Liver (tissue), 9 donors: ENCODE results near the gene RER1. TPM values are rescaled to one million over a fixed set of nuclear protein-coding genes. Genes with fewer than 3 reads are reported as not detected.
A peak's percentile ranks its signal among the peaks of the same experiment; 100 is the strongest.

Source experiments
- DNase-seq: peaks from one replicate; pipeline ENCODE4 v3.0.0-alpha.2; 2017; ENCODE audit warnings: low spot score
- H3K27ac ChIP-seq, 2 donors: one replicate each; pipeline ENCODE4 v1.7.0; 2013; ENCODE audit warnings: inconsistent platforms in 2 of 2, low read length in 2 of 2, control low read depth in 1 of 2, low read depth in 1 of 2, mild to moderate bottlenecking in 1 of 2
- H3K27me3 ChIP-seq, 4 donors: one replicate each; pipeline versions ENCODE4 v1.6.1 to v1.7.0; 2013; ENCODE audit warnings: low read length in 3 of 4, inconsistent platforms in 1 of 4, mild to moderate bottlenecking in 1 of 4, moderate library complexity in 1 of 4; ENCODE audit not compliant: control insufficient read depth in 4 of 4, insufficient read depth in 4 of 4
- H3K36me3 ChIP-seq, 4 donors: one replicate each; pipeline versions ENCODE4 v1.6.1 to v1.7.0; 2013; ENCODE audit warnings: low read length in 3 of 4, mild to moderate bottlenecking in 3 of 4, low read depth in 1 of 4, moderate library complexity in 1 of 4; ENCODE audit not compliant: control insufficient read depth in 4 of 4, insufficient read depth in 3 of 4
- H3K4me1 ChIP-seq, 4 donors: one replicate each; pipeline versions ENCODE4 v1.6.1 to v1.7.0; 2013; ENCODE audit warnings: low read length in 3 of 4, mild to moderate bottlenecking in 3 of 4, moderate library complexity in 1 of 4; ENCODE audit not compliant: control insufficient read depth in 4 of 4, insufficient read depth in 4 of 4
- H3K4me3 ChIP-seq, 3 donors: one replicate each; pipeline versions ENCODE4 v1.6.1 to v1.7.0; 2013; ENCODE audit warnings: low read length in 3 of 3, control low read depth in 1 of 3, low read depth in 1 of 3, mild to moderate bottlenecking in 1 of 3
- H3K9ac ChIP-seq, 2 donors: one replicate each; pipeline ENCODE4 v1.7.0; 2013; ENCODE audit warnings: low read length in 2 of 2, mild to moderate bottlenecking in 2 of 2, moderate library complexity in 2 of 2, control low read depth in 1 of 2, low read depth in 1 of 2
- H3K9me3 ChIP-seq, 4 donors: one replicate each; pipeline versions ENCODE4 v1.6.1 to v1.7.0; 2013; ENCODE audit warnings: low read length in 3 of 4; ENCODE audit not compliant: control insufficient read depth in 4 of 4
- FOXA1 ChIP-seq: IDR thresholded peaks from 2 replicates; pipeline ENCODE4 v1.6.1; 2016; ENCODE audit warnings: antibody characterized with exemption
- FOXA2 ChIP-seq: IDR thresholded peaks from 2 replicates; pipeline ENCODE4 v1.6.1; 2016; ENCODE audit warnings: antibody characterized with exemption
- GABPA ChIP-seq, 2 donors: IDR thresholded peaks in 1 of 2; conservative IDR thresholded peaks in 1 of 2; 2 replicates each; pipeline ENCODE4 v1.6.1; 2016; ENCODE audit warnings: antibody characterized with exemption in 2 of 2, mild to moderate bottlenecking in 1 of 2, moderate library complexity in 1 of 2
- HNF4A ChIP-seq, 2 donors: conservative IDR thresholded peaks; 2 replicates each; pipeline ENCODE4 v1.6.1; 2016; ENCODE audit warnings: antibody characterized with exemption in 2 of 2, mild to moderate bottlenecking in 2 of 2
- HNF4G ChIP-seq: IDR thresholded peaks from 2 replicates; pipeline ENCODE4 v1.6.1; 2016; ENCODE audit warnings: antibody characterized with exemption
- JUND ChIP-seq, 2 donors: IDR thresholded peaks; 2 replicates each; pipeline ENCODE4 v1.6.1; 2016; ENCODE audit warnings: antibody characterized with exemption in 2 of 2
- RAD21 ChIP-seq, 2 donors: IDR thresholded peaks; 2 replicates each; pipeline ENCODE4 v1.6.1; 2016; ENCODE audit warnings: antibody characterized with exemption in 2 of 2, mild to moderate bottlenecking in 2 of 2
- RXRA ChIP-seq, 2 donors: IDR thresholded peaks; 2 replicates each; pipeline ENCODE4 v1.6.1; 2017 to 2018; ENCODE audit warnings: antibody characterized with exemption in 2 of 2, mild to moderate bottlenecking in 1 of 2
- SP1 ChIP-seq: IDR thresholded peaks from 2 replicates; pipeline ENCODE4 v1.6.1; 2018; ENCODE audit warnings: antibody characterized with exemption, mild to moderate bottlenecking
- TAF1 ChIP-seq: conservative IDR thresholded peaks from 2 replicates; pipeline ENCODE4 v1.6.1; 2016; ENCODE audit warnings: antibody characterized with exemption, mild to moderate bottlenecking
- YY1 ChIP-seq: IDR thresholded peaks from 2 replicates; pipeline ENCODE4 v1.6.1; 2016; ENCODE audit warnings: antibody characterized with exemption, mild to moderate bottlenecking
- WGBS: extraction: QIAGEN DNeasy Blood & Tissue Kit; methylation state at CpG from one replicate; pipeline ENCODE4 v1.1.7; 2013; 5-methylcytosine and 5-hydroxymethylcytosine counted together
- polyA plus RNA-seq, 2 donors: library from polyadenylated mRNA; stranded (reverse) in 1 of 2; unstranded in 1 of 2; fragments of 200-250 nt in 1 of 2; fragments of >200 nt in 1 of 2; fragmentation: Nextera tagmentation in 1 of 2; extraction: Ambion mirVana in 1 of 2; gene quantifications; one replicate each; pipeline versions ENCODE4 v1.2.1 to v1.2.3, GENCODE V29; 2013 to 2015
- total RNA-seq, 2 donors: library from RNA; depleted of rRNA; stranded (reverse); fragments of >200 nt; gene quantifications; one replicate each; pipeline ENCODE4 v1.2.3, GENCODE V29; 2014
- TF ChIP-seq, protein P1 (sequence below): fragments of 150-350 bp; IDR thresholded peaks from 2 replicates; pipeline ENCODE4 v1.5.1; 2017; ENCODE audit warnings: improper control_type of control experiment, low read depth, low read length; ENCODE audit not compliant: missing input control
- TF ChIP-seq, protein P2 (sequence below): IDR thresholded peaks from 2 replicates; pipeline ENCODE4 v1.6.1; 2016; ENCODE audit warnings: antibody characterized with exemption, mild to moderate bottlenecking
- TF ChIP-seq, protein P3 (sequence below): IDR thresholded peaks from 2 replicates; pipeline ENCODE4 v1.6.1; 2016; ENCODE audit warnings: antibody characterized with exemption
- TF ChIP-seq, protein P4 (sequence below): IDR thresholded peaks from 2 replicates; pipeline ENCODE4 v1.6.1; 2016; ENCODE audit warnings: antibody characterized with exemption
- donor health status: healthy.
- donor health status: healthy.
- donor health status: healthy.
- donor health status: healthy.
- donor health status: healthy.

RER1 gene
- total and polyA plus RNA-seq, 4 donors: 43.5 to 142 (median 89.7) TPM

DNA sequence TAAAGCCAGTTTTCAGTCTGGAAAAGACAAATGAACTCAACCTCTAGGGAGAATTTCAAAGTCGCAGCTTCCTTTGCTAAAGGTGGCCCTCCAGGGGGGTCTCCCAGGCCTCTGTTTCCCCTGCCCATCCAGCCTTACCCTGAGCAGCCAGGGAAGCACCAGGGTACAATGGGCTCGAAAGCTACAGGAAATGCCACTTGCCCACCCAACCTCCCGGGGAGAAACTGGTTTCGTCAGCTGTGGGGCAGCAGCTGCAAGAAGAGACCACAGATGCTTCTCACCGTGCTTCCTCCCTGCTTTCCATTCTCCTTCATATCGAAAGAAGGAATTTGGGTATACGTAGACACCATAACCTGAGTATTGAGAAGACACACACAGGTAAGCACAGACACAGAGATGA, 2.0 kb upstream of the RER1 start:
- TF ChIP-seq HNF4A (conservative IDR thresholded peaks at IDR 0.05): no peak
- TF ChIP-seq, protein P1, sequence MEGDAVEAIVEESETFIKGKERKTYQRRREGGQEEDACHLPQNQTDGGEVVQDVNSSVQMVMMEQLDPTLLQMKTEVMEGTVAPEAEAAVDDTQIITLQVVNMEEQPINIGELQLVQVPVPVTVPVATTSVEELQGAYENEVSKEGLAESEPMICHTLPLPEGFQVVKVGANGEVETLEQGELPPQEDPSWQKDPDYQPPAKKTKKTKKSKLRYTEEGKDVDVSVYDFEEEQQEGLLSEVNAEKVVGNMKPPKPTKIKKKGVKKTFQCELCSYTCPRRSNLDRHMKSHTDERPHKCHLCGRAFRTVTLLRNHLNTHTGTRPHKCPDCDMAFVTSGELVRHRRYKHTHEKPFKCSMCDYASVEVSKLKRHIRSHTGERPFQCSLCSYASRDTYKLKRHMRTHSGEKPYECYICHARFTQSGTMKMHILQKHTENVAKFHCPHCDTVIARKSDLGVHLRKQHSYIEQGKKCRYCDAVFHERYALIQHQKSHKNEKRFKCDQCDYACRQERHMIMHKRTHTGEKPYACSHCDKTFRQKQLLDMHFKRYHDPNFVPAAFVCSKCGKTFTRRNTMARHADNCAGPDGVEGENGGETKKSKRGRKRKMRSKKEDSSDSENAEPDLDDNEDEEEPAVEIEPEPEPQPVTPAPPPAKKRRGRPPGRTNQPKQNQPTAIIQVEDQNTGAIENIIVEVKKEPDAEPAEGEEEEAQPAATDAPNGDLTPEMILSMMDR: no peak
- no peak for TF ChIP-seq TAF1
- TF ChIP-seq RXRA (IDR thresholded peaks at IDR 0.05): no peak
- no peak for TF ChIP-seq YY1
- TF ChIP-seq, protein P2, sequence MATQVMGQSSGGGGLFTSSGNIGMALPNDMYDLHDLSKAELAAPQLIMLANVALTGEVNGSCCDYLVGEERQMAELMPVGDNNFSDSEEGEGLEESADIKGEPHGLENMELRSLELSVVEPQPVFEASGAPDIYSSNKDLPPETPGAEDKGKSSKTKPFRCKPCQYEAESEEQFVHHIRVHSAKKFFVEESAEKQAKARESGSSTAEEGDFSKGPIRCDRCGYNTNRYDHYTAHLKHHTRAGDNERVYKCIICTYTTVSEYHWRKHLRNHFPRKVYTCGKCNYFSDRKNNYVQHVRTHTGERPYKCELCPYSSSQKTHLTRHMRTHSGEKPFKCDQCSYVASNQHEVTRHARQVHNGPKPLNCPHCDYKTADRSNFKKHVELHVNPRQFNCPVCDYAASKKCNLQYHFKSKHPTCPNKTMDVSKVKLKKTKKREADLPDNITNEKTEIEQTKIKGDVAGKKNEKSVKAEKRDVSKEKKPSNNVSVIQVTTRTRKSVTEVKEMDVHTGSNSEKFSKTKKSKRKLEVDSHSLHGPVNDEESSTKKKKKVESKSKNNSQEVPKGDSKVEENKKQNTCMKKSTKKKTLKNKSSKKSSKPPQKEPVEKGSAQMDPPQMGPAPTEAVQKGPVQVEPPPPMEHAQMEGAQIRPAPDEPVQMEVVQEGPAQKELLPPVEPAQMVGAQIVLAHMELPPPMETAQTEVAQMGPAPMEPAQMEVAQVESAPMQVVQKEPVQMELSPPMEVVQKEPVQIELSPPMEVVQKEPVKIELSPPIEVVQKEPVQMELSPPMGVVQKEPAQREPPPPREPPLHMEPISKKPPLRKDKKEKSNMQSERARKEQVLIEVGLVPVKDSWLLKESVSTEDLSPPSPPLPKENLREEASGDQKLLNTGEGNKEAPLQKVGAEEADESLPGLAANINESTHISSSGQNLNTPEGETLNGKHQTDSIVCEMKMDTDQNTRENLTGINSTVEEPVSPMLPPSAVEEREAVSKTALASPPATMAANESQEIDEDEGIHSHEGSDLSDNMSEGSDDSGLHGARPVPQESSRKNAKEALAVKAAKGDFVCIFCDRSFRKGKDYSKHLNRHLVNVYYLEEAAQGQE: no peak
- no peak for TF ChIP-seq RAD21 (IDR thresholded peaks at IDR 0.05)
- no peak for TF ChIP-seq GABPA (IDR thresholded peaks at IDR 0.05 in 1 of 2, conservative IDR thresholded peaks at IDR 0.05 in 1 of 2)
- no peak for TF ChIP-seq JUND (IDR thresholded peaks at IDR 0.05)
- no peak for TF ChIP-seq FOXA2
- TF ChIP-seq, protein P3, sequence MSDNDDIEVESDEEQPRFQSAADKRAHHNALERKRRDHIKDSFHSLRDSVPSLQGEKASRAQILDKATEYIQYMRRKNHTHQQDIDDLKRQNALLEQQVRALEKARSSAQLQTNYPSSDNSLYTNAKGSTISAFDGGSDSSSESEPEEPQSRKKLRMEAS: no peak
- Histone ChIP-seq H3K4me3 (no peak overlapping the region), H3K36me3 (no peaks in the 10 kb centered on the region), H3K9me3 (no peaks in the 10 kb centered on the region), H3K4me1 (peaks cover 3 to 37% (median 34%) of the 10 kb centered on the region in 4 donors), H3K9ac (no peak overlapping the region), H3K27me3 (no peaks in the 10 kb centered on the region), H3K27ac (no peak overlapping the region)
- 91% methylated on average over 7 of the region's 7 CpGs for WGBS
- DNase-seq: no peak

DNA sequence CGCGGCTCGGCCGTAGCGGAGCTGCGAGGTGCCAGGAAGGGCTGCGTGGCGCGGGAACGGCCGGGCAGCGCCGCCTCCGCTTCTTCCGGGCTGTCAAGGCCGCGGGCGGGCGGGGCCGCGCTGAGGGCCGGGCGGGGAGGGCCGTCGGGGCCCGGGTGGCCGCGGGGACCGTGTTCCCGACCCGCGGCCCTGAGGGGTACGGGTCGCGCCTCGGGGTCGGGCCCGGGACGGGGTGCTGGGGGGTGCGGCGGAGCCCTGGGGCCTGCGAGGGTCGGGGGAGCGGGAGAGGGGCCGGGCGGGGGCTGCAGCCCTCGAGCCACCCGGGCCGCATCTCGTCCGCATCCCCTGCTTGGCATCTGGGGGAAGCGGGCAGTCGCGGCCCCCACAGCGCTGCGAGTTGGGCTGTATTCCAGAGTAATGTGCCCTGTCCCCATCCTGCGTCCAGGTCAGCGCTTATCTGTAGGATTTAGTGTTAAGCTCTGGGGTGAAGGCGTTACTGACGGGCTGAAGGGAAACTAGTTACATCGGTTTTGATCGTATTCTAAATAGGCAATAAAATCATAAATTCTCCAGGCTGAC, 379 bp downstream of the RER1 start:
- Histone ChIP-seq H3K4me1 (peaks cover 3 to 37% (median 34%) of the 10 kb centered on the region in 4 donors), H3K4me3 (peak overlapping the region; percentile 68 to 95 (median 94))
- WGBS: under 1% methylated on average over 62 of the region's 62 CpGs

More for the DNA sequence above, 379 bp downstream of the RER1 start:
- Histone ChIP-seq H3K9ac (peak overlapping the region; percentile 80 to 83), H3K27me3 (no peaks in the 10 kb centered on the region), H3K27ac (peak overlapping the region; percentile 73 to 77), H3K36me3 (peaks cover 3 to 12% (median 6%) of the 10 kb centered on the region in 4 donors), H3K9me3 (no peaks in the 10 kb centered on the region)
- DNase-seq: no peak
- TF ChIP-seq, protein P2: no peak
- no peak for TF ChIP-seq SP1
- no peak for TF ChIP-seq YY1
- no peak for TF ChIP-seq HNF4G
- no peak for TF ChIP-seq FOXA1
- TF ChIP-seq, protein P4, sequence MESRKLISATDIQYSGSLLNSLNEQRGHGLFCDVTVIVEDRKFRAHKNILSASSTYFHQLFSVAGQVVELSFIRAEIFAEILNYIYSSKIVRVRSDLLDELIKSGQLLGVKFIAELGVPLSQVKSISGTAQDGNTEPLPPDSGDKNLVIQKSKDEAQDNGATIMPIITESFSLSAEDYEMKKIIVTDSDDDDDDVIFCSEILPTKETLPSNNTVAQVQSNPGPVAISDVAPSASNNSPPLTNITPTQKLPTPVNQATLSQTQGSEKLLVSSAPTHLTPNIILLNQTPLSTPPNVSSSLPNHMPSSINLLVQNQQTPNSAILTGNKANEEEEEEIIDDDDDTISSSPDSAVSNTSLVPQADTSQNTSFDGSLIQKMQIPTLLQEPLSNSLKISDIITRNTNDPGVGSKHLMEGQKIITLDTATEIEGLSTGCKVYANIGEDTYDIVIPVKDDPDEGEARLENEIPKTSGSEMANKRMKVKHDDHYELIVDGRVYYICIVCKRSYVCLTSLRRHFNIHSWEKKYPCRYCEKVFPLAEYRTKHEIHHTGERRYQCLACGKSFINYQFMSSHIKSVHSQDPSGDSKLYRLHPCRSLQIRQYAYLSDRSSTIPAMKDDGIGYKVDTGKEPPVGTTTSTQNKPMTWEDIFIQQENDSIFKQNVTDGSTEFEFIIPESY: no peak
- TF ChIP-seq HNF4A (conservative IDR thresholded peaks at IDR 0.05): no peak
- no peak for TF ChIP-seq JUND (IDR thresholded peaks at IDR 0.05)
- TF ChIP-seq TAF1: no peak
- TF ChIP-seq RAD21 (IDR thresholded peaks at IDR 0.05): no peak
- TF ChIP-seq, protein P3: no peak
